ENCODE data around the gene MARCHF10.

- no peak for TF ChIP-seq RBAK (CRISPR knock-in tag; IDR thresholded peaks at IDR 0.05)
- TF ChIP-seq, protein P1, sequence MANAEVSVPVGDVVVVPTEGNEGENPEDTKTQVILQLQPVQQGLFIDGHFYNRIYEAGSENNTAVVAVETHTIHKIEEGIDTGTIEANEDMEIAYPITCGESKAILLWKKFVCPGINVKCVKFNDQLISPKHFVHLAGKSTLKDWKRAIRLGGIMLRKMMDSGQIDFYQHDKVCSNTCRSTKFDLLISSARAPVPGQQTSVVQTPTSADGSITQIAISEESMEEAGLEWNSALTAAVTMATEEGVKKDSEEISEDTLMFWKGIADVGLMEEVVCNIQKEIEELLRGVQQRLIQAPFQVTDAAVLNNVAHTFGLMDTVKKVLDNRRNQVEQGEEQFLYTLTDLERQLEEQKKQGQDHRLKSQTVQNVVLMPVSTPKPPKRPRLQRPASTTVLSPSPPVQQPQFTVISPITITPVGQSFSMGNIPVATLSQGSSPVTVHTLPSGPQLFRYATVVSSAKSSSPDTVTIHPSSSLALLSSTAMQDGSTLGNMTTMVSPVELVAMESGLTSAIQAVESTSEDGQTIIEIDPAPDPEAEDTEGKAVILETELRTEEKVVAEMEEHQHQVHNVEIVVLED (CRISPR knock-in tag; IDR thresholded peaks at IDR 0.05; ENCODE audit: borderline replicate concordance): no peak
- TF ChIP-seq IRF2 (CRISPR knock-in tag; IDR thresholded peaks at IDR 0.05): no peak
- no peak for TF ChIP-seq PCBP2 (optimal IDR thresholded peaks at IDR 0.05; ENCODE audit: low read depth, low read length, poor library complexity, severe bottlenecking)
- no peak for TF ChIP-seq HCFC1 (IDR thresholded peaks at IDR 0.05; ENCODE audit: low read depth, low read length)
- no peak for TF ChIP-seq ZMYM4 (CRISPR knock-in tag; IDR thresholded peaks at IDR 0.05)
- no peak for TF ChIP-seq ETV5 (CRISPR knock-in tag; IDR thresholded peaks at IDR 0.05; ENCODE audit: borderline replicate concordance)
- TF ChIP-seq BCL3 (CRISPR knock-in tag; IDR thresholded peaks at IDR 0.05): no peak
- no peak for TF ChIP-seq POLR2A (IDR thresholded peaks at IDR 0.05; ENCODE audit: insufficient read depth in 1 of 2, low read depth in 2 of 2, low read length in 2 of 2)
- TF ChIP-seq ZNF629 (CRISPR knock-in tag; conservative IDR thresholded peaks at IDR 0.05): no peak
Measured at GRCh38 chr17:62702746-62703260, 105.3 kb downstream of the MARCHF10 start.
